ENCODE measurements around the gene ATP9A.

The ATP9A gene

DNA sequence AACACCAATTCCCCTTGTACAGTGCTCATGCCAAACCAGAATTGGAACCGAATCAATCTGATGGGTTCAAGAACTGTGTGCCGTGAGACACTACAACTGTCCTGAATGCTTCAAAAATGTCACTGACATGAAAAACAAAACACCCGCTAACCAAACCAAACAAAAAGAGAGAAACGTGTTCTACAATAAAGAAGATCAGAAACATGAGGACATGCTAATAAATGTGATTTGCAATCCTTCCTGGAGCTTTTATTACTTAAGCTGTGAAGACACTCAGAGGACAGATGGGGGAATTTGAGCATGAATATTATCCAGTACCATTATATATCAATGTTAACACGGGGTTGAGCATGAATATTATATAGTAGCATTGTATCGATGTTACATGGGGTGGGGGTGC is 153.5 kb downstream of the ATP9A start:
- Mint-ChIP-seq H3K9me3 (ENCODE audit: low read depth) (no peaks in the 10 kb centered on the region), H3K36me3 (no peaks in the 10 kb centered on the region), H3K27me3 (peaks cover 2% of the 10 kb centered on the region), H3K27ac (no peak overlapping the region), H3K4me1 (ENCODE audit: low read depth) (no peaks in the 10 kb centered on the region), H3K4me3 (no peak overlapping the region)

DNA sequence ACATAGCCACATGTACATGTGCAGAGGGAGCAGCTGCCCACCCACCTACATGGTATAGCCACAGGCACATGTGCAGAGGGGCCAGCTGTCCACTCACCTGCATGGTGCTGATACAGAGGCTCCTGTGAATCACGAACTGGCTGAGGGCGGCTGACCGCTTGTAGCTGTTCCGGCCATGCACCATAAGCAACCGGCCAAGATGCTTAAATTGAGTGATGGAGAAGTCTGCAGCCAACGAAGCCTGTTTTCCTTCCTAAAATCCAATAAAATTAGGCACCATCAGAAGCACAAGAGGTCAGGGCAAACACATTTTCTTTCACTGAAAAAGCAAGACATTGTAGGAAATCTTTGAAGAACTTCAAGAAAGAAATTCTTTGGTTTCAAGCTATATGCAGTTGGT is 154.6 kb downstream of the ATP9A start:
- no peaks in the 10 kb centered on the region for H3K4me1 Mint-ChIP-seq (ENCODE audit: low read depth)
- no peak overlapping the region for H3K4me3 Mint-ChIP-seq
- H3K27me3 Mint-ChIP-seq: peaks cover 2% of the 10 kb centered on the region
- H3K36me3 Mint-ChIP-seq: no peaks in the 10 kb centered on the region
- no peaks in the 10 kb centered on the region for H3K9me3 Mint-ChIP-seq (ENCODE audit: low read depth)
- no peak overlapping the region for H3K27ac Mint-ChIP-seq

DNA sequence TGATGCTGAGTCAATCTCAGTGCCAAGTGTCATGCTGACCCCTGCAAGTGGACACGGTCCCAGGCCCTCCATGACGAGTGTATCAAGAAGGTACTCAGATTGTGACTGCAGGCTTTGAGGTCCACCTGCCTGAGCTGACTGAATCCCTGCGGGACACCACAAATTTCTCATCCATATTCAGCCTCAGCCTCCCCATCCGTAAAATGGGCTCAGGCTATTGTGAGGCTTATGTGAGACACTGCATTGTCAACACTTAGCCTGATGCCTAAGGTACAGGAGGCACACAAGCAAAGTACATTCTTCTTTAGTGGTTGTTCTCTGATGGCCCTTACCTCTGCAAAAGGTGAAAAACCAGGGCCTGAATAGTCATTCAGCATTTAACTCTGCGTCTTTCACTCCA is 155.3 kb downstream of the ATP9A start:
- no peak overlapping the region for H3K27ac Mint-ChIP-seq
- H3K4me1 Mint-ChIP-seq (ENCODE audit: low read depth): no peaks in the 10 kb centered on the region
- H3K4me3 Mint-ChIP-seq: no peak overlapping the region
- peaks cover 2% of the 10 kb centered on the region for H3K27me3 Mint-ChIP-seq
- H3K9me3 Mint-ChIP-seq (ENCODE audit: low read depth): no peaks in the 10 kb centered on the region
- no peaks in the 10 kb centered on the region for H3K36me3 Mint-ChIP-seq

DNA sequence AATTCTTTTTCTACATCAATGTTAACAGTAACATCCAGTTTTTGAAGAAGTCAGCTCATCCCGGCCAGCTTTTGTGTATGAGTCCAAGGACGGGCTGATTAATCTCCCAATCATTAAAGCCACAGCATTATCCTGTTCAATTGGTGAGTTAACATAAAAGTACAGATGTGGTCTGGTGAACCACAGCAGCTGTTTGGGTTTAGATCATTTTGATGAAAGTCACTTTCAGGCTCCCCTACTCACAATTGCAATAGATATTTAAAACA is 156.6 kb downstream of the ATP9A start:
- no peak overlapping the region for H3K27ac Mint-ChIP-seq
- no peak overlapping the region for H3K4me3 Mint-ChIP-seq
- no peaks in the 10 kb centered on the region for H3K9me3 Mint-ChIP-seq (ENCODE audit: low read depth)
- H3K27me3 Mint-ChIP-seq: peaks cover 2% of the 10 kb centered on the region
- H3K4me1 Mint-ChIP-seq (ENCODE audit: low read depth): no peaks in the 10 kb centered on the region
- H3K36me3 Mint-ChIP-seq: no peaks in the 10 kb centered on the region

GRCh38 chr20:51610761-51611624 is 157.2 kb downstream of the ATP9A start:
- Mint-ChIP-seq H3K4me3 (no peak overlapping the region), H3K27me3 (peaks cover 2% of the 10 kb centered on the region), H3K36me3 (no peaks in the 10 kb centered on the region), H3K9me3 (ENCODE audit: low read depth) (no peaks in the 10 kb centered on the region), H3K4me1 (ENCODE audit: low read depth) (no peaks in the 10 kb centered on the region), H3K27ac (no peak overlapping the region)

- Mint-ChIP-seq H3K4me3 (no peak overlapping the region), H3K36me3 (no peaks in the 10 kb centered on the region), H3K4me1 (ENCODE audit: low read depth) (no peaks in the 10 kb centered on the region), H3K27ac (no peak overlapping the region), H3K9me3 (ENCODE audit: low read depth) (no peaks in the 10 kb centered on the region), H3K27me3 (peaks cover 2% of the 10 kb centered on the region)
Observed at GRCh38 chr20:51610111-51610510, 158.1 kb downstream of the ATP9A start.

DNA sequence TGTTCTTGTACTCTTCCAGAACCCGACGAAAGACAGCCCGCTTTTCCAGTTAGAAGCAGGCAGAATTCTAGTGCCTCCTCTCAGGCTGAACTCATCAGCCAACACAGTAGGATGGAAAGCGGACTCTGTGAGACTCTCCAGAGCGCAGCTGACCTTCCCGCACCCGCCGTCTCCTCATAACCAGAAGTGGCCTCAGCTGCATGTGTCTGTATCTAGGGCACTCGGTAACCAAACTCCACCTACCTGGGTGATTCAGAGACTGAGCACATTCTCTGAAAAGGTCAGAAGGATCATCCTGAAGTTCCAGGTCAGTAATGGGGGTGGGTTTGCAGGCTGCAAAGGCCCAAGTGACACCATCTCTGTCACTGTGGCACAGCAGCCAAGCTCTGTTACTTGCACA is 158.9 kb downstream of the ATP9A start:
- H3K27me3 Mint-ChIP-seq: peaks cover 2% of the 10 kb centered on the region
- H3K9me3 Mint-ChIP-seq (ENCODE audit: low read depth): no peaks in the 10 kb centered on the region
- H3K4me1 Mint-ChIP-seq (ENCODE audit: low read depth): no peaks in the 10 kb centered on the region
- H3K4me3 Mint-ChIP-seq: no peak overlapping the region
- no peaks in the 10 kb centered on the region for H3K36me3 Mint-ChIP-seq
- H3K27ac Mint-ChIP-seq: no peak overlapping the region

DNA sequence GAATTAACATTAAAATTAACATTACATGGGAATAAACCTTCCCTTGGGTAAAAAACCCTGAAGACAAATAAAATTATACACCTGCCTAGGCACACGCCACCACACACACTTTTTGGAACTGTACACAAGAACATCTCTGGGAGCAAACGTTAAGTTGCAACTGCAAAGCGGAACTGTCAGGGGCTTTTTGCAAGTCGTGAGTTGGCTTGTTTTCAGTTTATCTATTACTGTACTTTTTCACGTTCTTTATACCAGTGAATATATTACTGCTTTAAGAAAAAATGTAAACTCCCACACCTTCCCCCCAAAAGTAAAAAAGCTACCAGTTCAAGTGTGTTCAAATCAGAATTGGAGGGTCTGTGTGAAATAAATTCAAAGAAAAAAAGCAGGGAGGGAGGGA is 160.1 kb downstream of the ATP9A start:
- Mint-ChIP-seq H3K27ac (no peak overlapping the region), H3K27me3 (no peaks in the 10 kb centered on the region), H3K9me3 (ENCODE audit: low read depth) (no peaks in the 10 kb centered on the region), H3K4me1 (ENCODE audit: low read depth) (no peaks in the 10 kb centered on the region), H3K36me3 (no peaks in the 10 kb centered on the region), H3K4me3 (no peak overlapping the region)

GRCh38 chr20:51607170-51607569 is 161.0 kb downstream of the ATP9A start:
- Mint-ChIP-seq H3K4me3 (no peak overlapping the region), H3K27me3 (no peaks in the 10 kb centered on the region), H3K4me1 (ENCODE audit: low read depth) (no peaks in the 10 kb centered on the region), H3K9me3 (ENCODE audit: low read depth) (no peaks in the 10 kb centered on the region), H3K36me3 (no peaks in the 10 kb centered on the region), H3K27ac (no peak overlapping the region)

DNA sequence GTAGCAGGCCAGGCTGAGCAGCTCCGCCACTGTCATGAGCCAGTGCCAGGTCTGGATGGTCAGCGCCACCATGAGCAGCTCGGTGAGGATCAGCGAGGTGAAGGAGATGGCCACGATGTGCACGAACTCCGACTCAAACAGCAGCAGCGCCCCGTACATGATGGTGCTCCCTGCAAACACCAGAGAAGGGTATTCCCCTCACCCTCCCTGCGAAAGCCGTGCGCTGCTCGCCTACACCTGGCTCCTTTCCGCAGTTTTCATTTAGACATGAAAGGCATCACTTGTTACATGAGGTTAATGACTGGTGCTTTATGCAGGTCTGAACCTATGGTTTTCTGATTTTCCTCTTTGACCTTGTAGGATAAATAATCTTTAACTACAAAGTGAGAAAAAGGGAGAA is 163.3 kb downstream of the ATP9A start:
- Mint-ChIP-seq H3K9me3 (ENCODE audit: low read depth) (no peaks in the 10 kb centered on the region), H3K27me3 (no peaks in the 10 kb centered on the region), H3K36me3 (no peaks in the 10 kb centered on the region), H3K27ac (no peak overlapping the region), H3K4me3 (no peak overlapping the region), H3K4me1 (ENCODE audit: low read depth) (no peaks in the 10 kb centered on the region)

DNA sequence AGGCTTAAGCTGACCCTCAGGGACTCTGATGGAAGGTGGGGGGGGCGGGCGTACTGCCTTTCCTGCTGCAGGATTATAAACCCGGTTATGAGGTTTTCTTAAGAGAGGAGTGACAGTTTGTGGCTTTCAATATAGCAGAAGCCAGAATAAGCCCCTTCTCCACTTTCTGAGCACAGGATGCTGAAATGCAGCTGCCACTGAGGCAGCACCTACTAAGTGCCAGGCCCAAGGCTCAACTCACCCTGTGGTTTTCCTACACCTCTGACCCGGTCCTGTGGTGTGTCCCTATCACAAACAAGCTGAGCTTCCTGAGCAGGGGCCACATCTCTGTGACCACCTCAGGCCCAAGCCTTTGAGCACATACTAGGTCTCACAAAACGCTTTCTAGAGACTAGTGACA is 166.1 kb downstream of the ATP9A start:
- H3K27ac Mint-ChIP-seq: no peak overlapping the region
- H3K27me3 Mint-ChIP-seq: no peaks in the 10 kb centered on the region
- H3K4me3 Mint-ChIP-seq: no peak overlapping the region
- H3K9me3 Mint-ChIP-seq (ENCODE audit: low read depth): no peaks in the 10 kb centered on the region
- H3K36me3 Mint-ChIP-seq: no peaks in the 10 kb centered on the region
- peaks cover 12% of the 10 kb centered on the region for H3K4me1 Mint-ChIP-seq (ENCODE audit: low read depth)

- Mint-ChIP-seq H3K27ac (no peak overlapping the region), H3K9me3 (ENCODE audit: low read depth) (no peaks in the 10 kb centered on the region), H3K4me1 (ENCODE audit: low read depth) (peaks cover 15% of the 10 kb centered on the region), H3K36me3 (no peaks in the 10 kb centered on the region), H3K27me3 (no peaks in the 10 kb centered on the region), H3K4me3 (no peak overlapping the region)
Observed at GRCh38 chr20:51600950-51601349, 167.2 kb downstream of the ATP9A start.

DNA sequence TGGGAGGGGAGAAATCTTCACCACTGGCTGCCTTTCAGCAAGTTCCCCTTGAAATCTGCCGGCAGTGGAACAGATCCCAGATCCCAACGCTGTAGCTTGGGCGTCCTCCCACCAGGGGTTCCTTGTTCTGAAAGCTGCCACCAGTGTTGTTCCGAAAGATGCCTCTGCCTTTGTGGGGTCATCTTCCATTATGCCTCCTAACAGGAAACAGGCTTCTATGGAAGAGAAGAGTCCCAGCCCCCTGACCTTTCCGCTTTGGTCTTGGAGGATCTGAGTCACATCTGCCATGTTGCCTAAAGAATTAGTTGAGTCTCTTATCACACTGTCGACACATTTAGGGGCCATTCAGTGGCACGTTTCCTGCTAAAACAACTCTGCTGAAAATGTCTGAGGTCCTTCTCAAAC is 168.2 kb downstream of the ATP9A start:
- Mint-ChIP-seq H3K4me1 (ENCODE audit: low read depth) (peaks cover 17% of the 10 kb centered on the region), H3K27ac (no peak overlapping the region), H3K9me3 (ENCODE audit: low read depth) (no peaks in the 10 kb centered on the region), H3K4me3 (no peak overlapping the region), H3K27me3 (no peaks in the 10 kb centered on the region), H3K36me3 (no peaks in the 10 kb centered on the region)

DNA sequence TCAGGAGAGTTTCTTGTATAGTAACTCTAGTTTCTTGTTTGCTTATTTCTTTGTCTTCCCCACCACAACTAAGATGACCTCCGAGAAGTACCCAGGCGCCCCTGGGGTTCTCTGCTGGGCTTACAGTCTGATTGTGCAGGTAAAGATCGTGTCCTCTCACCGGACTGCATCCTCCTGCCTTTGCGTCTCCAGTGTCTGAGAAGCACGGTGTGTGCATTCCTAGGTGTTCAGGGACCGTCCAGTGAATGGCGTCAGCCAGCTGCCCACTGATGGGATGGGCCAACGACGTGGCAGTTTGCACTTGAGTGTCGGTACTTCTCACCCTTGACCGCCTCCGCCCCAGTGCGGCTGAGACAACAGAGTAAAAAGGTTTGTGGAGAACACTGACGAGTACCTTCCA is 169.6 kb downstream of the ATP9A start:
- Mint-ChIP-seq H3K36me3 (no peaks in the 10 kb centered on the region), H3K27ac (no peak overlapping the region), H3K4me3 (no peak overlapping the region), H3K9me3 (ENCODE audit: low read depth) (no peaks in the 10 kb centered on the region), H3K27me3 (no peaks in the 10 kb centered on the region), H3K4me1 (ENCODE audit: low read depth) (peaks cover 28% of the 10 kb centered on the region)

- peaks cover 28% of the 10 kb centered on the region for H3K4me1 Mint-ChIP-seq (ENCODE audit: low read depth)
- peak overlapping the region; percentile 7 for H3K27ac Mint-ChIP-seq
- no peaks in the 10 kb centered on the region for H3K36me3 Mint-ChIP-seq
- no peaks in the 10 kb centered on the region for H3K9me3 Mint-ChIP-seq (ENCODE audit: low read depth)
- H3K27me3 Mint-ChIP-seq: no peaks in the 10 kb centered on the region
- peak overlapping the region; percentile 35 for H3K4me3 Mint-ChIP-seq
Observed at GRCh38 chr20:51597389-51598231, 170.6 kb downstream of the ATP9A start.
